Subcutaneous abdominal adipose tissue (tissue), 5 donors: ENCODE measurements around the gene ITSN1.

Experiments
- H3K27ac ChIP-seq: one replicate; pipeline ENCODE4 v1.7.0; 2013; ENCODE audit warnings: low read depth, mild to moderate bottlenecking, inconsistent platforms, low read length, moderate library complexity
- H3K27me3 ChIP-seq, 5 donors: one replicate each; pipeline ENCODE4 v1.7.0; 2013; ENCODE audit warnings: low read length in 5 of 5, inconsistent platforms in 1 of 5; ENCODE audit not compliant: control insufficient read depth in 5 of 5, insufficient read depth in 4 of 5
- H3K36me3 ChIP-seq, 5 donors: one replicate each; pipeline ENCODE4 v1.7.0; 2013; ENCODE audit warnings: low read length in 5 of 5; ENCODE audit not compliant: control insufficient read depth in 5 of 5, insufficient read depth in 5 of 5
- H3K4me1 ChIP-seq, 5 donors: one replicate each; pipeline ENCODE4 v1.7.0; 2013; ENCODE audit warnings: low read length in 5 of 5, mild to moderate bottlenecking in 3 of 5, moderate library complexity in 1 of 5; ENCODE audit not compliant: control insufficient read depth in 5 of 5, insufficient read depth in 5 of 5
- H3K4me3 ChIP-seq, 5 donors: one replicate each; pipeline ENCODE4 v1.7.0; 2013; ENCODE audit warnings: low read length in 5 of 5, low read depth in 1 of 5
- H3K9ac ChIP-seq, 5 donors: one replicate each; pipeline ENCODE4 v1.7.0; 2013; ENCODE audit warnings: low read length in 5 of 5, mild to moderate bottlenecking in 4 of 5, moderate library complexity in 3 of 5
- H3K9me3 ChIP-seq, 5 donors: one replicate each; pipeline ENCODE4 v1.7.0; 2013; ENCODE audit warnings: low read length in 5 of 5; ENCODE audit not compliant: control insufficient read depth in 5 of 5
- donor health status: healthy.
- donor health status: healthy.
- donor health status: healthy.
- donor health status: healthy.
- donor health status: healthy.

The ITSN1 gene

DNA sequence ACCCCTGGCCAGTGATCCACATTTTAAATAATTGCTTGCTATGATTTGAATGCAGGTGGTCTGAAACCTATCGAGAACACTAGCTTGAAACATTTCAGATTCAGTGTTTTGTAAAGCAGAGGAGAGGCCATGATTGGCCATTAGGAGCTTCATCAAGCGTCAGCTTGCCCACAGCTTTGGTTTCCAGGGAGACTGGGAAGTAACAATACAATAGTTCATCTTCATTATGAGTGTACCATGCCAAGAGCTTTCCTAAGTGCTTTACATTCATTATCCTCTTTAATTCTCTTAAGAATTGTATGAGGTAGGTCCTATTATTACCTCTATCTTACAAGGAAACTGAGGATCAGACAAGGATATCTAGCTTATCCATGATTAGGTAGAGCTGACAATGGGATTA lies 301.0 kb downstream of the ITSN1 start:
- no peaks in the 10 kb centered on the region for H3K27me3 ChIP-seq
- H3K9ac ChIP-seq, result no peak overlapping the region
- no peak overlapping the region for H3K27ac ChIP-seq
- no peaks in the 10 kb centered on the region for H3K9me3 ChIP-seq
- peaks cover 0 to 18% (median 10%) of the 10 kb centered on the region in 5 donors for H3K4me1 ChIP-seq
- no peak overlapping the region for H3K4me3 ChIP-seq
- H3K36me3 ChIP-seq, result no peaks in the 10 kb centered on the region

DNA sequence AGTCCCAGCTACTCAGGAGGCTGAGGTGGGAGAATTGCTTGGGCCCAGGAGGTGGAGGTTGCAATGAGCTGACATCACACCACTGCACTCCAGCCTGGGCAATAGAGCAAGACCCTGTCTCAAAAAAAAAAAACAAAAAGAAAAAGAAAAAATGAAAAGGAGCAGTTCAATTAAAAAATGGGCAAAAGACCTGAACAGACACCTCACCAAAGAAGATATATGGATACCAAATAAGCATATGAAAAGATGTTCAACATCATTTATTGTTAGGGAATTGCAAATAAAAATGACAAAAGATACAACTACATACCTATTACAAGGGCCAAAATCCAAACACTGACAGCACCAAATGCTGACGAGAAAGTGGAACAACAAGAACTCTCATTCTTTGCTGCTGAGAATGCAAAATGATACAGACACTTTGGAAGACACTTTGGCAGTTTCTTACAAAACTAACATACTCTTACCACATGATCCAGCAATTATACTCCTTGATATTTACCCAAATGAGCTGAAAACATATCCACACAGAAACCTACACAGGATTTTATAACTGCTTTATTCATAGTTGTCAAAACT lies 302.0 kb downstream of the ITSN1 start:
- Histone ChIP-seq H3K27ac (no peak overlapping the region), H3K9me3 (no peaks in the 10 kb centered on the region), H3K27me3 (no peaks in the 10 kb centered on the region), H3K4me3 (no peak overlapping the region), H3K4me1 (peaks cover 0 to 24% (median 17%) of the 10 kb centered on the region in 5 donors), H3K9ac (no peak overlapping the region), H3K36me3 (no peaks in the 10 kb centered on the region)

- Histone ChIP-seq H3K4me1 (peaks cover 0 to 22% (median 17%) of the 10 kb centered on the region in 5 donors), H3K9me3 (no peaks in the 10 kb centered on the region), H3K36me3 (no peaks in the 10 kb centered on the region), H3K9ac (no peak overlapping the region), H3K27ac (no peak overlapping the region), H3K4me3 (no peak overlapping the region), H3K27me3 (no peaks in the 10 kb centered on the region)
Observed at GRCh38 chr21:33945652-33946270, 303.5 kb downstream of the ITSN1 start.

DNA sequence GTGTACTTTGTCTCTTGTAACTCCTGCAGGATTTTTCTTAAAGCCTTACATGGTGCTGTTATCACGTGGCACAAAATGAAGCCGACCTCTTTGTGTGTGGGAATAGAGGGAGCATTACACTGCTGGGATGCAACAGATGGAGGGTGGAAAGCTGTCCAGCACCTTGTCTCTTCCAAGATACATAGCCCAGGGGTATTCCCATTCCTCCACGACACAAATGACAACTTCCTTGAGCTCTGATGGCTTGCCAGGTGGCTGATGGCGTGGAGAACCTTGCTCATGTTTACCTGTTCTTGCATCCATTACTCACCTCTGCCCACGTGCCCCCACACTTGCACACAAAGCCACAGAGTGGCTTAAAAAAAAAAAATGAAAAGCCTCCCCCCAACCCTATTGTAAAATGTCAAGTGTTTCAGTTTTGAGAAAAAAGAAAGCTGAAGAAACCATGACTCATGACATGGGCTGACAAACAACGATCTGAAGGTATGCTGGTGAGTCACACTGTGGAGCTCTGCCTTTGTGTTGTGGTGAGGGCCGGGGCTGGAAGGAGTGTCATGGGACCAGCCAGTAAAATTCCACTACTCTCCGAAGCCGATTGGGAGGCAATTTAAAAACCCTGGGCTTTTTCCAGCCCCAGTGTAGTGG lies 305.3 kb downstream of the ITSN1 start:
- Histone ChIP-seq H3K9me3 (no peaks in the 10 kb centered on the region), H3K9ac (peak overlapping the region in 1 of 5 donors; percentile 13), H3K4me3 (peak overlapping the region in 3 of 5 donors; percentile 4 to 32 (median 17)), H3K27ac (peak overlapping the region; percentile 53), H3K4me1 (peaks cover 0 to 23% (median 17%) of the 10 kb centered on the region in 5 donors), H3K27me3 (no peaks in the 10 kb centered on the region), H3K36me3 (no peaks in the 10 kb centered on the region)

- H3K27ac ChIP-seq, result peak overlapping the region; percentile 53
- H3K36me3 ChIP-seq, result no peaks in the 10 kb centered on the region
- no peaks in the 10 kb centered on the region for H3K9me3 ChIP-seq
- H3K9ac ChIP-seq, result peak overlapping the region in 1 of 5 donors; percentile 13
- no peaks in the 10 kb centered on the region for H3K27me3 ChIP-seq
- H3K4me3 ChIP-seq, result peak overlapping the region in 1 of 5 donors; percentile 9
- H3K4me1 ChIP-seq, result peaks cover 0 to 23% (median 17%) of the 10 kb centered on the region in 5 donors
Observed at GRCh38 chr21:33948096-33948950, 306.0 kb downstream of the ITSN1 start.

DNA sequence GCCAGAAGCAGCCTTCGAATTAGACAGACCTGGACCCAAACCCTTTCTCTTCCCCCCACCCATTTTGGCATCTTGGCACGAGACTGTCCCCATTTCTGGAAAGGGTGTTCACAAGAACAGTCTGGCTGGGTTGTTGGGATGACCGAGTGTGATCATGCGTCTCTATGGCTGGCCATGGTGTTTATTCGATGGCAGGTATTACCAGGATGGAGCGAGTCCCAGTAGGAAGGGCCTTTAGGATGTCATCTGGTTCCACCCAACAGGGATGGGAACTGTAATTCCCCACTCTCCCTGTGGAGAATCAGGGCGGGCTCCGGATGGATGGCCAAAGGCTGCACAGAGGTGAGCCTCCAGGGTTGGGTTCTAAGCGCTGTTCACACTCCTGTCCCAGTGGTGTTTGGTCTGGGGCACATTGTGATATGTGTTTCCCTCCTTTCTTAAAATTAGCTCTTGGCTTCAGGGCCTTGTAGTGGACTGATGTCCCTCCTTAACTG lies 306.7 kb downstream of the ITSN1 start:
- Histone ChIP-seq H3K9me3 (no peaks in the 10 kb centered on the region), H3K36me3 (no peaks in the 10 kb centered on the region), H3K27ac (peak overlapping the region; percentile 53), H3K9ac (no peak overlapping the region), H3K4me3 (peak overlapping the region in 1 of 5 donors; percentile 9), H3K27me3 (no peaks in the 10 kb centered on the region), H3K4me1 (peaks cover 0 to 23% (median 17%) of the 10 kb centered on the region in 5 donors)
